Omental fat pad (tissue), 4 donors: ENCODE measurements around the gene AGFG2. TPM values are rescaled to one million over a fixed set of nuclear protein-coding genes. Genes with fewer than 3 reads are reported as not detected.
A peak's percentile ranks its signal among the peaks of the same experiment; 100 is the strongest.

Experiments used
- ATAC-seq: fragments of 150-250 bp; one replicate; pipeline ENCODE4 v1.9.1; 2016; ENCODE audit warnings: mild to moderate bottlenecking, moderate library complexity; ENCODE audit not compliant: low FRiP score
- DNase-seq: peaks from one replicate; pipeline ENCODE4 v3.0.0-alpha.2; 2019; ENCODE audit warnings: low spot score
- CTCF ChIP-seq, 3 donors: fragments of 450-650 bp; IDR thresholded peaks; one replicate each; pipeline ENCODE4 v1.5.1; 2016 to 2017; ENCODE audit warnings: antibody characterized with exemption in 3 of 3, mild to moderate bottlenecking in 3 of 3, moderate library complexity in 2 of 3
- total RNA-seq, 4 donors: library from RNA; depleted of rRNA; stranded (reverse); fragments of >200 nt; gene quantifications; one replicate each; pipeline ENCODE4 v1.1.0, GENCODE V29; 2016

The AGFG2 gene
- total RNA-seq, 4 donors from 2014 or later: 10.6 to 45.0 (median 21.3) TPM

GRCh38 chr7:100586266-100587025 lies 47.4 kb downstream of the AGFG2 start, which contains the start of gene FBXO24:
TSS of gene FBXO24 (plus strand) at chr7:100586328. CDS start at chr7:100586626, 298 bp downstream.
- peak in 1 of 3 donors; percentile 1 for TF ChIP-seq CTCF (IDR thresholded peaks at IDR 0.05)
- DNase-seq (peak; percentile 96), ATAC-seq (peak; percentile 96)

GRCh38 chr7:100588438-100588837 lies 49.4 kb downstream of the AGFG2 start:
- no peak for TF ChIP-seq CTCF (IDR thresholded peaks at IDR 0.05)
- ATAC-seq (no peak), DNase-seq (no peak)

GRCh38 chr7:100589341-100589947 lies 50.4 kb downstream of the AGFG2 start:
- TF ChIP-seq CTCF (IDR thresholded peaks at IDR 0.05): no peak
- DNase-seq: no peak

GRCh38 chr7:100590077-100590737 lies 51.2 kb downstream of the AGFG2 start:
- DNase-seq: no peak
- no peak for TF ChIP-seq CTCF (IDR thresholded peaks at IDR 0.05)
- ATAC-seq: no peak

More at GRCh38 chr7:100589341-100589947, 50.4 kb downstream of the AGFG2 start:
- no peak for ATAC-seq

GRCh38 chr7:100591596-100591995 lies 52.6 kb downstream of the AGFG2 start:
- ATAC-seq (no peak), DNase-seq (no peak)
- TF ChIP-seq CTCF (IDR thresholded peaks at IDR 0.05): no peak

- no peak for TF ChIP-seq CTCF (IDR thresholded peaks at IDR 0.05)
- DNase-seq: no peak
- ATAC-seq: no peak
These were observed 56.2 kb downstream of the AGFG2 start for GRCh38 chr7:100595188-100595587.
